Germinal center (tissue), 1 donor: Measurements from ENCODE around the gene ZBTB20.
"Not testable (repeated sequence)": the region's sequence is repeated elsewhere in the genome, so short reads cannot be mapped to it uniquely, and the experiment has no call there.

Source experiments
- DNase-seq: peaks from one replicate; pipeline ENCODE4 v3.0.0; 2012; ENCODE audit warnings: mixed read lengths, low spot score

ZBTB20 gene

DNA sequence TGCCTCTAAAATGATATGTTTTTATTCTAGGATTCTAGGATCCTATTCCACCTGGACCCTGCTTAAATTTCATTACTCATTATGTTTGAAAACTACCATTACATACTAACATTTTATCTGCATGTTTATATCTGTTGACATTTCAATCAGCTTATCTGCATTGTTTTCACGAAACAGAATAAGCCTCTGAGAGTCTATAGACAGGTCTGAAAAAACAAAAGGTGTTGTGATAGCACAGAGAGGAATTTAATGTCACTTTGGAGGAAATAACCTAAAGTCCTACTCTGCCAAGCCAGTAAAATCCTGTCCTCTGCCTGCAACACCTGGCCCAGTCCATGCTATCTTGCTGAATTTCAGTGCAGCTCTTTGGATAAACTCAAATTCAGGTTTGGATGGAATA lies 315.2 kb downstream of the ZBTB20 start:
- no peak for DNase-seq

DNA sequence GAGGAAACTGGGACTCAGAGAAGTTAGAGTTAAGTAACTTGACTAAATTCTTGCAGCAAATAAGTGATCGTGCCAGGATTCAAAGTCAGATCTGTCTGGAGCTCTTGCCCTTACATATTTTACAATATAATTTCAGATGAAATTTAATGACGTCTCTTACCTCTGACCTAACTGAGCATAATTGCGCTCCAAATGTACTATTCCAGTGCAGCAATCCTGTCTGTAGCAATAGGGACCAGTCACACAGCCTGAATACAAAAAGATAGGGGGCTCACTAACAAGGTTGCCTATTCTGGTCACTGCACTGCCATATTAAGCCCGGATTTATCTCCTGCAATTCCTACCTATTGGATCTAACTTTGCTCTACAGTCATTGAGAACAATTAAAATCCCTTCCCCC lies 316.4 kb downstream of the ZBTB20 start:
- no peak for DNase-seq

DNA sequence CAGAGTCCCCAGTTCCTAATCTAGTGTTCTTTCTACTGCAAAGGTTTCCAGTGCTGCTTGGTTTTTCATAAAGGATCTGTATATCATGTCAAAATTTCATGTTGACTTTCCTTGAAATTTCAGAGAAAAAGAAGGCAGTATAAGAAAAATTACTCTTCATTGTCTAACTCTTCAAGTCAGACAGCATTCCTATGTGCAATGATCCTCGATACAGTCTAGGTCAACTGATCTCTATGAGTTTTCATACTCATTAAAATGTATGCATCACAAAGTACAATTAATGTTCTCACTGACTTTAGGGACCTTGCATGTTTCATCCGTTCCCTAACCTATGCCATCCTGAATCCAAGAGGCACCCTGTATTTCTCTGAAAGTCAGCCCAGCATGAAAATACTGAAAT lies 317.3 kb downstream of the ZBTB20 start:
- no peak for DNase-seq

DNA sequence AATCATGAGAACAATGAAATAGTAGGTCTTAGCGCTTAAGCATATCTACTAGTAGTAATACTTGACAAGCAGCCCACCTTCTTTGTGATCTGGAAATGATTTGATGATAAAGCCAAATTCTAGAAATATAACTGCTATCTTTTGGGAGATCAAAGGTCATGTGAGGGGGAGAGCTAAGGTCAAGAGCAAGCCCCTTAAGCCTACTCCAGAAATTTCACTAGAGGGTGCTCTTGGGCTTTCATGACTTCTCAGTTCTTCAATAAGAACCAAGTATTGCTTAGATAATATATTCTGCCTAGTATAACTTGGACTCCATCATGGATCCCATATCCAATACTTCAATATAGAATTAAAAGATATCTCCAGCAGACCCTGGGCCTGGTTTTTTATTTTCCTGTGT lies 319.6 kb downstream of the ZBTB20 start:
- peak; percentile 32 for DNase-seq

DNA sequence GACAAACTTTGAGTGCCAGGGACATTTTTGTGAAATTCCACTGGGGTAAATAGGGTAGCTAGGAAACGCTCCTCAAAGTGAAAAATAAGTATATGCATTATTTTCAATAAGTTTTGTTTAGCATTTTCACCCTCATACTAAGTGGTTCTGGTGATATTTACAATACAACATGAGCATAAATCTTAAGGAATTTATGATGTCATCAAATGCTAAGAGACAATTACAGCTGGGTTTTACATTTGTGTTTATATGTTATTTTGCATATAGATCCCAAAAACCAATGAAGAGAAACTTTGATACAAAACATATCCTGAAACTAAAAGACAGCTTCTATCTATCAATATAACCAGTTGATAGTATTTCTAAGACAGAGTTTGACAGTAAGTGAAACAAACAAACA lies 323.1 kb downstream of the ZBTB20 start:
- no peak for DNase-seq

DNA sequence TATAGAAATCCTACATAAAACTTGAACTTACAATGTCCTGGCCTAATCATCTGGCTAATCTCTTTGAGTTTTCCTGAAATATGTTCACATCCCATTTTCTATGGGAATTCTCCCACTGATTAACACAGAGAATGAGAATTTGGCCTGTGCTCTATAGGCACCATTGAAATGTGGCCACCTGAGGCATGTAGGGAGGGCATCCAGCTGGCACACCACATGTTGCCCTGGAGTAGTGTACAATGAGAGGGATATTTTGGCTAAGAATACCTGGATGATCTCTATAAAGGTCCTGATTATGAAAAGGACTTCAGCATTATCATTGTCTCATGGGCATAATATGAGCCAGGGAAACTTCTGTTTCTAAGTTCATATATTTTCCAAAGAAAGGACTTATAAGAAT lies 324.0 kb downstream of the ZBTB20 start:
- DNase-seq: no peak

DNA sequence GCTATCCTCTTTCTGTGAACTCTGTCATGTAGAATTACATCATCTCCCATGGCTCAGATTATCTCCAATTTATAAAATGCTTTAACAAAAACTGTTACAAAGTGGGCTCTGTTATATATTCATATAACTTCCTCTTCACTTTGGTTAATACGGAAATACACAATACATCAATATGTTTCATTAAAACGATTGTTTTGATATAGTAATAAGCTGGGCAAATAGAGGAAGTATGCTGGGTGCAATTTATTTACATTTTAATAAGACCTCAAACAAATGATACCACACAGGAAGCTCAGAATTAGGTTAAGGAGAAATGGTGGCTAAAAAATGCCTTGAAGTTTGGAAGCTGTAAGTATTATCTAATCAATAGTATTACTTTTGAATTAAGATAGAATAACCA lies 331.0 kb downstream of the ZBTB20 start:
- no peak for DNase-seq

DNA sequence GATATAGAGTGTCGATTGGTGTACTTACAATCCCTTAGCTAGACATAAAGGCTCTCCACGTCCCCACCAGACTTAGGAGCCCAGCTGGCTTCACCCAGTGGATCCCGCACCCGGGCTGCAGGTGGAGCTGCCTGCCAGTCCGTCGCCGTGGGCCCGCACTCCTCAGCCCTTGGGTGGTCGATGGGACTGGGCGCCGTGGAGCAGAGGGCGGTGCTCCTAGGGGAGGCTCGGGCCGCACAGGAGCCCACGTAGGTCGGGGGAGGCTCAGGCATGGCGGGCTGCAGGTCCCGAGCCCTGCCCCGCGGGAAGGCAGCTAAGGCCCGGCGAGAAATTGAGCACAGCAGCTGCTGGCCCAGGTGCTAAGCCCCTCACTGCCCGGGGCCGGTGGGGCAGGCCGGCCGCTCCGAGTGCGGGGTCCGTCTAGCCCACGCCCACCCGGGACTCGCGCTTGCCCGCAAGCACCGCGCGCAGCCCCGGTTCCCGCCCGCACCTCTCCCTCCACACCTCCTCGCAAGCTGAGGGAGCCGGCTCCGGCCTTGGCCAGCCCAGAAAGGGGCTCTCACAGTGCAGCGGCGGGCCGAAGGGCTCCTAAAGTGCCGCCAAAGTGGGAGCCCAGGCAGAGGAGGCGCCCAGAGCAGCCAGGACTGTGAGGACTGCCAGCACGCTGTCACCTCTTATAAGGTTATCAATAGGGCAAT lies 334.4 kb downstream of the ZBTB20 start:
- not testable (repeated sequence) for DNase-seq

DNA sequence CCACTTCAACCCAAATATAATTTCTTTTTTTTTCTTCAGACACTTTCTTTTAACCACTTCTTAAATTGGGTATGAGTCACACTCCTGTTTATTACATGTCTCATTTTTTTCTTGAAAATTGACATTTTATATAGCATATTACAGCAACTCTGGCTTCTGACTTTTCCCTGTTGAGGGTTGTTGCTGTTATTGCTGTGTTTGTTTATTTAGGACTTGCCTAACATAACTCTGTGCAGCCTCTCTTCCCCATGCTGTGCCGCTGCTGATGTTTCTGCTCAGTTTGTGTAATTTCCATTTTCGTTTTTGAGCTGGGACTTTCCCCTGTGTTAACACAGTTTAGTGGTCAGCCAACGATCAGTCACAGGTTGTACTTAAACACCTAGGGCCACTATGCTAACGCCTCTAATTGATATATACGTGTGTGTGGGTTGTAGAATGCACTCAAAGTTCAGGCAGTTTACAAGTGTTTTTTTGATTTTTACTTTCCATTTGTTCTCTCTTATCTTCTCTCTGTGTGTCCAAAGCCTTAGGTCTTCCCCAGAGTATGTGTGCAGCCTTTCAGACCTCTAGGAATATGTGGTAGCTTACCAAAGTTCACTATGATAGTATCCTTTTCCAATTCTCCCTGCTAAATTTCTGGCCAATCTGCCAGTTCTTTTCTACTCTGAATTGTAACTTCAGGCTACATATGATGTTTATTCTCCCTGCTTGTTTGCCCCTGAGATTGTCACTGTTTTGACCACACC lies 337.2 kb downstream of the ZBTB20 start:
- no peak for DNase-seq

DNA sequence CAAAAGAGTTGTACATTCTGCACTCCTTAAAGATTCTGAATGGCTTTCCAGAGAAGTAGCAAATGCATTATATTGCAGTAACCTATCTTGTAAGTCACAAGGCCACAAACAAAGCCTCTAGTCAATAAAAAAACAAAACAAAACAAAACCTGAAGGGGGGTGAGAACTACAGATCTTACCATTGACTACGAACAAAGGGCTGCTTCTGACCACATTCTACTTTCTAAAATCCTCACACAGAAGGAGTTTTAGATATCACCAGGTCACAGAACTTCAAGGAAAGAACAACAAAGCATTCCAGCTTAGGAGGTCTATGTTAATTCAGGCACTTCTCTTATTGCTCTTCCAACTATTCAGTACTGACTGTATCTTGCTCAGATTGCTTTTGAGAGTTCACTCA lies 343.0 kb downstream of the ZBTB20 start:
- DNase-seq: no peak

DNA sequence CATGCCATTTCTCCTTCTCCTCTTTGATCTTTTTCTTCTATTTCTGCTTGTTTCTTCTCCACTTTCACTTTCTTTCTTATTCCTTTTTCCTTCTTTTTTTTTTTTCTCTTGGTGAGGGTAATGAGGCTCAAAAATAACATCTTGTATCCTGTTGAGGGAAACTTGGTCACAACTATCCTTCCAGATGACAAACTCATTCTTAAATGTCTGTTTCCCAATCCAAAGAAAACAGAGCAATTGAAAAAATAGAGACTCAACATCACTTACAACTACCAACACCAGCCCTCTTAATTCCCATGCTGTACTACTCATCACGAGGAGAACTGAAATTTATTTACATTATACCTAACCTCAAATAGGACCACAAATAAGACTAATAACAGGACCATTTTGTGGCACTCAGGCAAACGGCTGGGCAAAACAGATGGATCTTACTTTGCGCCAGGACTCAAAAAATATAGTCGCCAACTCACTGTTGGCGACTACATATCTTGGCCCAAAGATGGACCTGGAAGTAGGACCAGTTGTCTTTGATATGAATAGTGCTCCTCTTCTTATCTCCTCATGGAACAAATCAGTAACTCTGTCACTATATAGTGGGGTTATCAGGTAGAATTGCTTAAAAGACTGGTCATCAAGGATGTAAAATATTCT lies 343.9 kb downstream of the ZBTB20 start:
- no peak for DNase-seq

DNA sequence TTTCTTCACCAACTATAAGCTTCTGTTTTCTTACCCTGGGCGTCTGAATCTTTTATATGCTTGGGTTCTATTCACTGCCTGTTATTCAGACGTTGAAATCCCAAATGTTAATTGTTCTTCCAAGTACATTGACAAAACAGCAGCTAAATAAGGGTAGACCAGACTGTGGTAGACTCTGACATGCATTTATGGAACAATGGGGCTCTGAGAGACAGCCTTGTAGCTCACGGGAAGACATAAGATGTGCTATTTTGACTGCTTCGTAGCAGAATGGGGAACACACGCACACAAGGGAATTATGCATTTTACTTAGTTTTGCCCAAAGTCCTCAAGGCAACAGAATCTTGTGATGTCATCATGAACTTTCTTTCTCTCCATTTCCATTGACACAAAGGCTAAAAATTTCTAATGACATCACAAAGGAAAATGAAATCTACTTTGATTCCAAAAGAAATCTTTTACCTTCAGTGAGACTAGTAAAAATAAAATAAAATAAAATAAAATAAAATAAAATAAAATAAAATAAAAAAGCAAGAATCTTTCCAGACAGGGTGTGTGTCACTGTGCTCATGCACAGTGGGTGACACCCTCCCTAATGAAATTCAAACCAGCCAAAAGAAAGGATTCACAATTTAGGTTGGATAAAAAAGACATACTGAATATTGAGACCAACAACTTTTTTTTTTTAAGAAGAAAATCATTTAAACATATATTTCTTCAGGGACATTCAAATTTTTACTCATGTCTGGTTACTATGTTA lies 346.6 kb downstream of the ZBTB20 start:
- no peak for DNase-seq

DNA sequence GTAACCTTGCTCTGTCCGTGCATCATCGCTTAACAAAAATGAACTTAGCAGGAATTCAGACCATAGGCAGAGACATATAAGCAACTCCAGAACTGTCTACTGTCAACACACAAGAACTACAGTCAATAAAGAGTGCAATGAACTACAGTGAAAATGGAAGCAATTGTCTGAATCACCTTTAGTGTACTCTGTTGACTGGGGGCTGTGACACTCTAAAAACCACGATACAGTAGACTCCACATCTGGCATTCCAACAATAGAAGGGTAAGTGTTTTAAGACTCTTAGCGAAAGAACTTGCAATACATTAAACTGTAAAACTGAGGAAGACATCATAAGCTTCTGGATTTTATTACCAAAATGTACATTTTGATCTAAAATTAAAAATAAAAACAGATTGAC lies 347.3 kb downstream of the ZBTB20 start:
- no peak for DNase-seq

DNA sequence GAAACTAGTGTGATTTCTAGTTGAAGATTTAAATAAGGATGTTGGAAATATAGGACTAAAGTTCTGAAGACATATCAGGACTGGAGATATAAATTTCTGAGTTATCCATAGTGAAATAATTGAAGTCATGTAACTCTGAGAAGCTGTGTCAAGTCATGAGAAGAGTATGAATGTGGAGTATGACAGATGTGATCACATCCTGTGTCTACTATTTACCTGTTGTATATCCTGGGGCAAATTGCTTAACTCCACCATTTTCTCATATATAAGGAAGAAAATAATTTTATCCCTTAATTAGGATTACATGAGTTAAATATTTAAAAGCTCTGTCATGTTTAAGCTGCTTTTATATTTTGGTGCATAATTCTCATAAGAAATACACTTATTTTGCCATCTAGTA lies 350.3 kb downstream of the ZBTB20 start:
- DNase-seq: no peak

DNA sequence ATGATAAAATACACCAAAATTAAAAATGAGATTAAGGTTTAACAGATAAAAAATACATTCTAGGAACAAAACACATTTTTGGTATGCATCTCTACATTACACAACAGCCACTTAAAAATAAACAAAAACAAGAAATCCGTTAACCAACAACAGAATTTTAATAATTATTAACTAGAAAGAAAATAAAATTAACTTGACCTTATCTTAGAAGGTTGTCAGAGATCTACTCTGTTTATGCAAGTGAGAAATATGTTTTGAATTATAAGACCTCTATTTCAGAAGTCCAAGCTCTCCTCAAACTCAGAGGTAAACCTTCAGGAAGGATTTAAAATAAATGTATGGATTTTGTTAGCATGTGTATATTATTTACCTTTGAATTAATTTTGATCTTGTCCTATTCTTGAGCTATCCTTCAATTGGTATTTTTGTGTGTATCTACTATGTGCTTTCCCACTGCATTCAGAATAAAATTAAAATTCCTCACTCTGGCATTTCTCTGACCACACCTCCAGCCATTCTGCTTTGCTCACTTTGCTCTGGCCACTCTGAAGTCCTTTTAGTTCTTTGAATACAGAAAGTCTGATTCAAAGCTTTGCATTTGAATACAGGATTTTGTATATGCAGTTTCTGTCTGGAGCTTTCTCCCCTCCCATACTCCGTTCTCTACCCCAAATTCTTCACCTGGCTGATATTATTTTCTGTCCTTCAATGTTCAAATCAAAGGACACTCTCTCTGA lies 352.0 kb downstream of the ZBTB20 start:
- DNase-seq: no peak

DNA sequence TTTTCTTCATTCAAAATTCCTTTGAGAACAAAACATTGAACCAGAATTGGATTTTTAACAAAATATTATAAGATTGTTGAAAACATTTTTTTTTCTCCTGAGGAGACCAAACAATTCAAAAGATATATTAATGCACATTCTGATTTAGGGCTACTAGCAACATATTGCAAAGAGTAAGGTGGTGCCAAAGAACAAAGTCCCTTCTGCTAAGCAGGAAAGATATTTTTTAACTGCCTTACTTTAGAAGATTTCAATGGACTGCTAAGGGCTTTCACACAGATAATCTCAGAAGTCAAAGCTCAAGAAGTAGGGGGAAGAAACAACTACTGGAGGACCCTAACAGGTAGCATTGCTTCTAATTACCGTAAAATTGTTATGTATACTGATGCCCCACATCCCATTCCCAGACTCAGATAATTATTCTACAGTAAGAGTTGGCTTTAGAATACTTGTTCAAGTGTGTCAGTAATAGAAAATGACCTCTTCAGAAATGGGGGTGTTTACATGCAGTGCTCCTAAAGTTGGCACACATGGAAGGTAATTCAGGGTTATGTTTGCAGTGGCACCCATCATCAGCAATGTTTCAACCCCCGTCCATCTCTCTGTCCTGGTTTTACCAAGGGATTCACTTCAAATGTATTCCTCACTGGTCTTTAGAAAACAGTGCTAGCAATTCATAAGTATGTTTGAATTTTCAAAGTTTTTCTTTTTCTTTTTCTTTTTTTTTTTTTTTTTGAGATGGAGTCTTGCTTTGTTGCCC lies 354.7 kb downstream of the ZBTB20 start:
- DNase-seq: no peak

DNA sequence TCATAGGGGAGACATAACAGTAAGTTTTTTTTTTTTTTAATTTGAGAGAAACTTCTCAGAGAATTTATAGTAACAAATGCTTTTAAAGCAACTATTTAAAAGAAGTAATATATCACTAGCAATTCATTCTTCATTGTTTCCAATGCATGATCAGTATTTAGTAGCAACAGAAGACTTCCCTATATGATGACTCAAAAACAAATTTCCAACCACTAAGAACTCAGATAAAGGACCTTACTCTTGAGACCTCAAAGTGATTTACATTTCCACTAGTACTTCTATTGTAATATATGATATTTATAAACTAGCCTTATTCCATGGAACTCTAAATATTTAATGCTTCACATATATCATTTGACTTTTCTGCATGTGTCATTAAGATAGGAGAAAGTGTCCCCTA lies 356.3 kb downstream of the ZBTB20 start:
- no peak for DNase-seq

DNA sequence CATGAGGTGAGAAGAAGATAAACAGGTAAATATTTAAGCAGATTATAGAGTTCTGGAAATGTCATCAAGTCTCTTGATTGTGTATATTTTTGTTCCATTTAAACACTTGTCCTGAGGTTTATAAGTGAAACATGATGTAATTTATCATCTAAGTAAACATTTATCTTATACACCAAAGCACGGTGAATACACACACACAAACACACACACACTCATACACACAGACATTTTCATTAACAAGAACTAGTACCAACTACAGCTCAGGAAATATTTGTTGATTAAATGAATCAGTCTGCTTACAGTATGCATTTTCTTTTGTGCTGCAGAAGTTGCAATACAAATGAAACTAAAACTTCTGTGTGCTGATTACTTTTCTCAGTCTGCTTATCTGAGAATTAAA lies 357.3 kb downstream of the ZBTB20 start:
- no peak for DNase-seq

DNA sequence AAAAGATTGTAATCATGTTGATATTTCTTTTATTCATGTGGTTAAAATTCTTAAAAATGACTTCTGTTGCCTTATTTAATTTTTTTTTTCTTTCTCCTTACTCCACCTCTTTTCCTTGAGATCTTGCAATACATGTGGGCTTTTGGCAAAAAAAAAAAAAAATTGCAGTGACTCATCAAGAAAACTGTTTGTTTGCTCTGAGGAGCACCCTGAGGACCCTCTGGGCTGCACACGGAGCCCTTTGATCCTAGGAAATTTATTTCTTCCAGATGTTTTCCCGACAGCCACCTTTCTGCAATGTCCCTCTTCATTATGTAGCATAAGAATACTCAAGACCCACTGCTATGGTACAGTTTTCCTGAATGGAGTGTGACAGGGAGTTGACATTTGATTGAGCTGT lies 371.7 kb downstream of the ZBTB20 start:
- DNase-seq: no peak

DNA sequence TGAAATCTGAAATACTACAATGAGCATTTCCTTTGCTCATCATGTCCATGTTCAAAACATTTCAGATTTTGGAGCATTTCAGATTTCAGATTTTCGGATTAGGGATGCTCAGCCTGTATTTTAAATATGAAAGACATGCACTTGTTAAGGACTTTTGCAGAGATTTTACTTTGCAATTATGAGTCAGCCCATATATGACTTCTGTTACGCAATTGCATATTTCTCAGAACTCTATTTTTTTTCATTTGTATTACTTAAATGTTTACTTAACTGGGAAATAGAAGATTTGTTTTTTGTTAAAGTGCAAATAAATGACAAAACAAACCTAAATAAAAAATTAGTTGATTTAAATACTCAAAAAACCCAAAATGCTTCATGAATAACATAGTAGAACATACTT lies 376.2 kb downstream of the ZBTB20 start:
- no peak for DNase-seq

DNA sequence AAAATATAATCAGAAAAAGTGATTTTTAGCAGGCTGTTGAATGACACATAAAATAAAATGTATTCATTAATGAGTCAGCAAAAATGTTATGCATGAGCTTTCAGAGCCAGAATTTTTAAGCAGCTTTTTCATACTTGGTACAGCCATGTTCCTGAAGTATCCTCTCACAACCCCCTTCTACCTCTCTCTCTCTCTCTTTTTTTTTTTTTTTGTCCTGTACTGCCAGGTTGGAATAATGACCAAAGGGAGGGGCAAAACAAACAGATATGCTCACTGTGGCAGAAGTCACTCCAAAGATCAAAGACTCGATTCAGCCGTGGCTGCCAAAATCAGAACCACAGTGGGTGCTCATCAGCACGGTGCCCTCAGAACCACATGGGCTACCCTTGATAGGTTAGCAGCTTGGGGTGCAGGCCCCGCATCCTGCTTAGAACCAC lies 383.0 kb downstream of the ZBTB20 start:
- DNase-seq: no peak
